Ovary (tissue), 9 donors: ENCODE results near the gene CD3E. TPM values are rescaled to one million over a fixed set of nuclear protein-coding genes. Genes with fewer than 3 reads are reported as not detected.
"Not testable (repeated sequence)": the region's sequence is repeated elsewhere in the genome, so short reads cannot be mapped to it uniquely, and the experiment has no call there.

Experiments used
- DNase-seq, 5 donors: peaks; one replicate each; pipeline ENCODE4 v3.0.0-alpha.2; 2019 to 2020
- H3K27ac ChIP-seq, 2 donors: fragments of 200-600 bp; one replicate each; pipeline versions ENCODE4 v1.5.1 to v1.8.0; 2019 to 2022
- H3K27me3 ChIP-seq: fragments of 200-600 bp; one replicate; pipeline ENCODE4 v1.8.0; 2022
- H3K36me3 ChIP-seq: fragments of 200-600 bp; sonication (generic); one replicate; pipeline ENCODE4 v1.5.1; 2019
- H3K4me1 ChIP-seq: one replicate; pipeline ENCODE4 v1.8.1; 2013; ENCODE audit warnings: mild to moderate bottlenecking, moderate library complexity; ENCODE audit not compliant: insufficient read depth
- H3K4me3 ChIP-seq: fragments of 200-600 bp; sonication (generic); one replicate; pipeline ENCODE4 v1.5.1; 2017
- H3K9me3 ChIP-seq, 2 donors: fragments of 200-600 bp in 1 of 2; sonication (generic) in 1 of 2; one replicate each; pipeline versions ENCODE4 v1.5.1 to v1.8.1; 2013 to 2019; ENCODE audit warnings: mild to moderate bottlenecking in 1 of 2, moderate library complexity in 1 of 2
- CTCF ChIP-seq, 3 donors: fragments of 450-650 bp in 2 of 3; fragments of 200-600 bp in 1 of 3; IDR thresholded peaks; one replicate each; pipeline versions ENCODE4 v1.5.1 to v1.8.0; 2016 to 2022; ENCODE audit warnings: antibody characterized with exemption in 3 of 3, mild to moderate bottlenecking in 1 of 3
- EP300 ChIP-seq: sonication (generic); formaldehyde crosslinking; IDR thresholded peaks from one replicate; pipeline ENCODE4 v1.6.1; 2017; ENCODE audit warnings: antibody characterized with exemption
- POLR2A ChIP-seq: fragments of 450-650 bp; IDR thresholded peaks from one replicate; pipeline ENCODE4 v1.6.1; 2017; ENCODE audit warnings: antibody characterized with exemption, mild to moderate bottlenecking, moderate library complexity
- WGBS, 3 donors: extraction: QIAGEN DNeasy Blood & Tissue Kit in 1 of 3; methylation state at CpG; one replicate each; pipeline versions ENCODE4 v1.1.5 to v1.1.7; 2013 to 2017; 5-methylcytosine and 5-hydroxymethylcytosine counted together
- intact Hi-C, 4 donors: fragments of 100-400 bp; cut with DNase I; formaldehyde crosslinking; loops; one replicate each; pipeline versions ENCODE4 v1.11.0 to v1.15.1; 2022 to 2023
- polyA plus RNA-seq, 2 donors: library from polyadenylated mRNA; stranded (reverse); fragments of 200-250 nt in 1 of 2; fragments of 350-450 nt in 1 of 2; fragmentation: Illumina TruSeq in 1 of 2; extraction: RNeasy Lipid Tissue Mini Kit (QIAGEN cat#74804) in 1 of 2; gene quantifications; one replicate each; pipeline ENCODE4 v1.2.3, GENCODE V29; 2013 to 2014
- total RNA-seq, 7 donors: library from RNA; depleted of rRNA in 2 of 7; stranded (reverse); fragments of >200 nt in 2 of 7; fragmentation: NEBNext Ultra II Directional in 3 of 7; extraction: Animal tissue kit (Norgen Biotek cat#: 25700) in 3 of 7; gene quantifications; one replicate each; pipeline versions ENCODE4 v1.1.0 to v1.2.4, GENCODE V29; 2016 to 2023
- donor health status: DM: no; HTN: no; CAD: no; lungs with moderate emphysema.
- donor health status: DM: no; HTN: no; CAD: no.
- donor health status: Bipolar disorder and iron deficiency.
- donor health status: DM: yes; HTN: yes; CAD: no.
- donor health status: DM: no; HTN: no; CAD: no.
- donor health status: DM: yes; HTN: yes; CAD: no.

CD3E gene
- total and polyA plus RNA-seq, 9 donors, result 0.36 to 11.0 (median 0.80) TPM; not detected in 1

GRCh38 chr11:118306556-118306955 lies 2.0 kb downstream of the CD3E start:
- no peak overlapping the region for H3K27ac ChIP-seq
- no peak overlapping the region for H3K4me3 ChIP-seq
- intact Hi-C loops, result no loop called here
- no peaks in the 10 kb centered on the region for H3K36me3 ChIP-seq
- no peaks in the 10 kb centered on the region for H3K9me3 ChIP-seq
- WGBS, 3 donors, result 84 to 90% (median 89%) methylated on average over 2 of the region's 2 CpGs
- no peaks in the 10 kb centered on the region for H3K27me3 ChIP-seq
- TF ChIP-seq CTCF (IDR thresholded peaks at IDR 0.05) (no peak), EP300 (no peak), POLR2A (no peak)
- no peak for DNase-seq
- H3K4me1 ChIP-seq, result no peaks in the 10 kb centered on the region

DNA sequence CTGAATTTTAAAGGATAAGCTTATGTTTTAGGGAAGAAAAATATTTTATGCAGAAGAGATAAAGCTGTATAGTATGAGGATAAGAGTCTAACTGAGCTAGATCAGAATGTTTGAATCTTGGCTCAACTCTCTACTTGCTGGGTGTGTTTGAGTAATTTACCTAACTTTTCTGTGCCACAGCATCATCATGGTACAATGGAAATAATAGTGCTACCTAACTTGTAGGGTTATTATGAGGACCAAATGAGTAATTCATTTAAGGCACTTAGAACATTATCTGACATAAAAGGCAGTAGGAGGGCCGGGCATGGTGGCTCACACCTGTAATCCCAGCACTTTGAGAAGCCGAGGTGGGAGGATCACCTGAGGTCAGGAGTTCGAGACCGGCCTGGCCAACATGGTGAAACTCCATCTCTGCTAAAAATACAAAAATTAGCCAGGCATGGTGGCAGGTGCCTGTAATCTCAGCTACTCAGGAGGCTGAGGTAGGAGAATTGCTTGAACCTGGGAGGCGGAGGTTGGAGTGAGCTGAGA lies 4.5 kb downstream of the CD3E start:
- H3K27me3 ChIP-seq, DNase-seq, H3K4me3 ChIP-seq, H3K27ac ChIP-seq, H3K4me1 ChIP-seq, H3K36me3 ChIP-seq, intact Hi-C loops, H3K9me3 ChIP-seq: not testable (repeated sequence)
- WGBS, 3 donors, result 80 to 87% (median 86%) methylated on average over 5 of the region's 5 CpGs

- Histone ChIP-seq H3K4me1 (no peaks in the 10 kb centered on the region), H3K27me3 (no peaks in the 10 kb centered on the region), H3K27ac (no peak overlapping the region), H3K9me3 (no peaks in the 10 kb centered on the region), H3K4me3 (no peak overlapping the region), H3K36me3 (no peaks in the 10 kb centered on the region)
- intact Hi-C loops, result no loop called here
- no peak for DNase-seq
- 73 to 87% (median 76%) methylated on average over 3 of the region's 3 CpGs for WGBS, 3 donors
- TF ChIP-seq POLR2A (no peak), EP300 (no peak), CTCF (IDR thresholded peaks at IDR 0.05) (no peak)
Observed at GRCh38 chr11:118310271-118310670, 5.7 kb downstream of the CD3E start.

GRCh38 chr11:118310781-118311485 lies 6.4 kb downstream of the CD3E start:
- WGBS, 3 donors, result 28 to 49% (median 29%) methylated on average over 3 of the region's 3 CpGs
- TF ChIP-seq CTCF (IDR thresholded peaks at IDR 0.05) (no peak), EP300 (no peak), POLR2A (no peak)
- no peak for DNase-seq
- intact Hi-C loops, result no loop called here
- Histone ChIP-seq H3K4me3 (no peak overlapping the region), H3K9me3 (no peaks in the 10 kb centered on the region), H3K4me1 (no peaks in the 10 kb centered on the region), H3K36me3 (no peaks in the 10 kb centered on the region), H3K27me3 (no peaks in the 10 kb centered on the region), H3K27ac (no peak overlapping the region)

DNA sequence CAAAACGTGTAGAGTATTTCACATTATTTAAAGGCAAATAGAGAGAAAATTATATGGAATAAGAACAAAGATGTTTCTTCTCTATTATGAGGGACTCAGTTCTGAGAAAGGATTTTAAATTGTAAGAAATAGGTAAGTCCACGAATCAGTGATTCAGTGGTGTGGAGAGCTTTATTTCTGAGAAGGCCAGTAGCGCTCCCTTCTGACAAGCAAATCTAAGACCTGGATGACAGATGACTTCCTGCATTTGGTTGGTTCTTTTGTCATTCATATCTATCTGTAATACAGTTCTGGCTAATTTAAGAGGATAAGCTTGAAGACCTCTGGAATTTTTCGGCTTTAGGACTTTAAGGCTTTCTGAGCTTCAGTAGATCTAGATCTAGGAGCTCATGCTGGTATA lies 7.0 kb downstream of the CD3E start:
- no peaks in the 10 kb centered on the region for H3K36me3 ChIP-seq
- no peaks in the 10 kb centered on the region for H3K9me3 ChIP-seq
- TF ChIP-seq EP300 (no peak), POLR2A (no peak), CTCF (IDR thresholded peaks at IDR 0.05) (no peak)
- no peak overlapping the region for H3K4me3 ChIP-seq
- H3K27me3 ChIP-seq, result no peaks in the 10 kb centered on the region
- intact Hi-C loops, result no loop called here
- no peaks in the 10 kb centered on the region for H3K4me1 ChIP-seq
- no peak for DNase-seq
- H3K27ac ChIP-seq, result no peak overlapping the region
- 62 to 67% (median 64%) methylated on average over 4 of the region's 4 CpGs for WGBS, 3 donors
